Urinary bladder (tissue), 4 donors: ENCODE measurements around the gene CNPY3. TPM values are rescaled to one million over a fixed set of nuclear protein-coding genes. Genes with fewer than 3 reads are reported as not detected.
"Not testable (repeated sequence)": the region's sequence is repeated elsewhere in the genome, so short reads cannot be mapped to it uniquely, and the experiment has no call there.

Experiments
- DNase-seq: peaks from one replicate; pipeline ENCODE4 v3.0.0-alpha.2; 2015; ENCODE audit errors: extremely low spot score
- H3K27ac ChIP-seq: one replicate; pipeline ENCODE4 v1.5.1; 2013; ENCODE audit warnings: low read depth, mild to moderate bottlenecking, moderate library complexity
- H3K36me3 ChIP-seq: one replicate; pipeline ENCODE4 v1.6.1; 2013; ENCODE audit warnings: mild to moderate bottlenecking, moderate library complexity; ENCODE audit not compliant: insufficient read depth
- H3K4me1 ChIP-seq: one replicate; pipeline ENCODE4 v1.6.1; 2013; ENCODE audit warnings: mild to moderate bottlenecking, moderate library complexity; ENCODE audit not compliant: insufficient read depth
- H3K4me3 ChIP-seq: one replicate; pipeline ENCODE4 v1.5.1; 2013; ENCODE audit warnings: low read depth, low read length
- WGBS: extraction: QIAGEN DNeasy Blood & Tissue Kit; methylation state at CpG from one replicate; pipeline ENCODE4 v1.1.7; 2013; 5-methylcytosine and 5-hydroxymethylcytosine counted together
- polyA plus RNA-seq: library from polyadenylated mRNA; stranded (reverse); fragments of 200-250 nt; gene quantifications from one replicate; pipeline ENCODE4 v1.2.3, GENCODE V29; 2013
- total RNA-seq: library from RNA; depleted of rRNA; stranded (reverse); fragments of >200 nt; gene quantifications from one replicate; pipeline ENCODE4 v1.2.3, GENCODE V29; 2014
- donor health status: healthy with polysubstance abuse.
- donor health status: healthy.

CNPY3 gene
- total and polyA plus RNA-seq, 2 donors: 15.8 to 43.8 TPM

DNA sequence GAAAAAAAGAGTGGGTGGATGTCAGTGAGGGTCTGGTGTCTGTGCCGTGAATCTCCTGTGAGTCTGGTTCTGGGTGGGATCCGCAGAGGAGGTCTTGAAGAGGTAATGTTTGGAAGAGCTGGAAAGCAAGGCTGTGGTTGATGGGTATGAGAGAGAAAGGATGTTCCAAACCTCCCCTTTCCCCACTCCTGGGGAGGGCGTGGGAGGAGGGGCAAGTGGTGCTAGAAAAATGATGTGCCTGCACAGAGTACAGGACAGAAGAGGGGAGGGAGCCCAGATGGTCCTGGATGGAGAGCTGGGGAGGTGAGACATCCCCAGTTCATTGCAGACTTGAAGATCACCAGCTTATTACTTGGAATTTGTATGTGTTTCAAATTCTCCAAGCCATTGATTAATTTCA is 3.1 kb downstream of the CNPY3 start:
- H3K27ac ChIP-seq: no peak overlapping the region
- no peaks in the 10 kb centered on the region for H3K4me1 ChIP-seq
- H3K4me3 ChIP-seq: no peak overlapping the region
- DNase-seq: no peak
- WGBS: 90% methylated on average over 3 of the region's 3 CpGs
- peaks cover 7% of the 10 kb centered on the region for H3K36me3 ChIP-seq

- Histone ChIP-seq H3K4me3 (no peak overlapping the region), H3K4me1 (no peaks in the 10 kb centered on the region), H3K36me3 (peaks cover 7% of the 10 kb centered on the region), H3K27ac (no peak overlapping the region)
- DNase-seq: no peak
- WGBS: 68% methylated on average over 3 of the region's 3 CpGs
Observed at GRCh38 chr6:42933205-42933604, 3.9 kb downstream of the CNPY3 start.

DNA sequence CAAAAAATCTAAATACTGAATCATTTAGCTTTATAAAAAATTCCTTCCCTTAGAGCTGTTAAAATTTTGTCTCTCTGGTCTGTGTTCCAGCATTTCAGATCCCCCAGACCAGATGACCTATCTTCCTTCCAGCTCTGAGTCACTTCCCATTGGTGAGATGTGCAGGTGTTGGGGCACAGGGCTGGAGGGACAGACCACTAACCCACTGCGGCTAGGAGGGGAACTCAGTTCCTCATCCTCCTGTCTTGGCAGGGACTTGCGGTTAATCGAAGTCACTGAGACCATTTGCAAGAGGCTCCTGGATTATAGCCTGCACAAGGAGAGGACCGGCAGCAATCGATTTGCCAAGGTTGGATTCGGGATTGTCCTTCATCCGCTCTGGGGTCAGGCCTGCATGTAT is 6.0 kb downstream of the CNPY3 start:
- no peak overlapping the region for H3K27ac ChIP-seq
- H3K4me1 ChIP-seq: no peaks in the 10 kb centered on the region
- DNase-seq: no peak
- WGBS: 67% methylated on average over 7 of the region's 7 CpGs
- H3K4me3 ChIP-seq: no peak overlapping the region
- H3K36me3 ChIP-seq: peaks cover 7% of the 10 kb centered on the region

DNA sequence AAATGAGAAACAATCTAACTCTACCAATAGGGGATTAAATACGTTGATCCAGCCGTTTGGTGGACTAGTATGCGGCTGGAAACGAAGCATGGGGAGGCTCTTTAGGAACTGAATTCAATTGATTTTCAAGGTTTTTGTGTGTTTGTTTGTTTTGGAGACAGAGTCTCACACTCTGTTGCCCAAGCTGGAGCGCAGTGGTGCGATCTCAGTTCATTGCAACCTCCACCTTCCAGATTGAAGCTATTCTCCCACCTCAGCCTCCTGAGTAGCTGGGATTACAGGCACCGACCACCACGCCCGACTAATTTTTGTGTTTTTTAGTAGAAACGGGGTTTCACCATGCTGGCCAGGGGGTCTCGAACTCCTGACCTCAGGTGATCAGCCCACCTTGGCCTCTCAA is 7.1 kb downstream of the CNPY3 start:
- H3K4me1 ChIP-seq: no peaks in the 10 kb centered on the region
- no peak overlapping the region for H3K27ac ChIP-seq
- no peak for DNase-seq
- WGBS: 92% methylated on average over 11 of the region's 11 CpGs
- no peak overlapping the region for H3K4me3 ChIP-seq
- H3K36me3 ChIP-seq: peaks cover 7% of the 10 kb centered on the region

DNA sequence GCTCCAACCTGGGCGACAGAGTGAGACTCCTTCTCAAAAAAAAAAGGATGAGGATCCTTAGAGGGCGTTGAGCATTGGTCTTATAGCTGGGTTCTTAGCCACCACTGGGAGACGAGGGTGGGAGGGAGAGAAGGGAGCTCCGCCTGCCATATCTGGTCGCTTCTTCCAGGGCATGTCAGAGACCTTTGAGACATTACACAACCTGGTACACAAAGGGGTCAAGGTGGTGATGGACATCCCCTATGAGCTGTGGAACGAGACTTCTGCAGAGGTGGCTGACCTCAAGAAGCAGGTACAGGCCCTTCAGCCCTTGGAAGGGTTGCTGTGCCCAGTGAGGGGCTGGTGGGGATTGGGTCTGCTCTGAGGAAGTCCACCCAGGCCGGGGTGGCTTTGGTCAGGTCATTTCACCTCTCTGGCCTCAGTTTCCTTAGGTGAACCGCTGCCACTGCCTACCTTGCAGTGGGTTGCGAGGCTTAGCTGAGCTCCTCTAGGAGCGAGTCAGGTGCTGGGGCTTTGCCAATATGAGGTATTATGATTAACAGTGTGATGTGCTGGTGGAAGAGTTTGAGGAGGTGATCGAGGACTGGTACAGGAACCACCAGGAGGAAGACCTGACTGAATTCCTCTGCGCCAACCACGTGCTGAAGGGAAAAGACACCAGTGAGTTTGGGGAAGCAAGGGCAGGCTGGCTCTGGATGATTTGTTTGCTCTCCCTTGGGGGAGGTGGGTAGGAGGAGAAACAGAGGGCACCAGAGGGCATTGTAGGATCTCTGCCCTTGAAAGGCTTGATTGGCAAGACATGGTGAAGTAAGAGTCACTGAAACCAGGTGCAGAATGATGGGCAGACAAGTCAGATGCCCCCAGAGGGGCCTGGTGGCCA is 8.5 kb downstream of the CNPY3 start:
- Histone ChIP-seq H3K4me1 (no peaks in the 10 kb centered on the region), H3K27ac (no peak overlapping the region), H3K36me3 (peaks cover 7% of the 10 kb centered on the region), H3K4me3 (no peak overlapping the region)
- WGBS: 92% methylated on average over 13 of the region's 13 CpGs
- DNase-seq: no peak

DNA sequence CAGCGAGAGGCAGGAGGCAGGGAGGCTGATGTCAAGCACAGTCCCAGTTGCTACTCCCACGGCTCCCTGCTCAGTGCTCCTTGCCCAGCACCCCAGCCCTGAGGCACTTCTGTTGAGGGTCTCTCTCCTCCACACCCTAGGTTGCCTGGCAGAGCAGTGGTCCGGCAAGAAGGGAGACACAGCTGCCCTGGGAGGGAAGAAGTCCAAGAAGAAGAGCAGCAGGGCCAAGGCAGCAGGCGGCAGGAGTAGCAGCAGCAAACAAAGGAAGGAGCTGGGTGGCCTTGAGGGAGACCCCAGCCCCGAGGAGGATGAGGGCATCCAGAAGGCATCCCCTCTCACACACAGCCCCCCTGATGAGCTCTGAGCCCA is 9.1 kb downstream of the CNPY3 start:
- H3K27ac ChIP-seq: no peak overlapping the region
- H3K4me1 ChIP-seq: no peaks in the 10 kb centered on the region
- H3K36me3 ChIP-seq: peaks cover 7% of the 10 kb centered on the region
- WGBS: 85% methylated on average over 5 of the region's 5 CpGs
- no peak for DNase-seq
- H3K4me3 ChIP-seq: no peak overlapping the region

GRCh38 chr6:42938987-42939809 is 9.9 kb downstream of the CNPY3 start:
- 84% methylated on average over 9 of the region's 9 CpGs for WGBS
- no peak overlapping the region for H3K4me3 ChIP-seq
- no peak overlapping the region for H3K27ac ChIP-seq
- DNase-seq: no peak
- peaks cover 7% of the 10 kb centered on the region for H3K36me3 ChIP-seq
- no peaks in the 10 kb centered on the region for H3K4me1 ChIP-seq

DNA sequence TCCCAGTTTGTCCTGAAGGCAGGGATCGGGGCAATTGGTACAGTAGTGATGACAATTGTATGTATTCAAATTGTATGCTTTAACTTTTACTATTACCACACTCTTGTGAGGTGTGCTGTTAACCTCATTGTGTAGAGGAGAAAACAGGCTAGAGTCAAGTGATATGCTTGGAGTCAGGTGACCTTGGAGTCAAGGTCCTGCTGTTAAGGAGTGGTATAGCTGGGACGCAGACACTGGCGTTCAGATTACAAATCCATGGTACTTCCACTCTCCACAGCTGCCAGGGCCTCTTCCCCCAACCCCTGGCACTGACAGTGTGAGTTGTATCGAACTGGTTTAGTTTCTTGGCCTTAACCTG is 10.5 kb downstream of the CNPY3 start:
- no peak for DNase-seq
- WGBS: 76% methylated on average over 4 of the region's 4 CpGs
- Histone ChIP-seq H3K36me3 (peaks cover 7% of the 10 kb centered on the region), H3K4me1 (no peaks in the 10 kb centered on the region), H3K27ac (no peak overlapping the region), H3K4me3 (no peak overlapping the region)

DNA sequence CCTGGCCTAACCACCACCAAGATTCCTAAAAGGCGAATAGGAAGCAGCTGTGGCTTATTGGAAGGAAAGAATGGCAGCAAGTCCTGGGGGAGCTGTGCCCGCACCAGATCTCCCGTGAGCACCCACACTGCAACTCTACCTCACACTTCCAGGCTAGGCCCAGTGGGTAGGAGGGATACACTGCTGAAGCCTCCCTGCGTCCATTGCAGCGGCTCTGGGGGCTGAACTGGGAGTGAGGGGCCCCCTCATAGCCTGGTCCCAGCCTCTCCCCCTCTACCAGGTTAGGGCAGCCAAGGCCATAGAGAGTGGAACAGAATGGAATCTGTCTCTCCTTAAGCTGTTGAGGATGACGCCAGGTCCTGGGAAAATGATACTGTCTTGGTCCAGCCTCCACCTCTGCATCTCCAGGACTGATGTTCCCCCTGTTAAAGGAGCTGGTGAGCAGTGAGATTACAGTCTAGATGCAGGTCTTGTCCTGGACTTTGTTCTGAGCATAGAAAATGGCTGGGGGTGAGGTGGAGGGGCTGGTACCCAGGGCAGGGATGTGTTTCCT is 11.3 kb downstream of the CNPY3 start:
- peaks cover 5% of the 10 kb centered on the region for H3K36me3 ChIP-seq
- H3K27ac ChIP-seq: no peak overlapping the region
- no peak for DNase-seq
- H3K4me3 ChIP-seq: no peak overlapping the region
- no peaks in the 10 kb centered on the region for H3K4me1 ChIP-seq
- 95% methylated on average over 6 of the region's 6 CpGs for WGBS

DNA sequence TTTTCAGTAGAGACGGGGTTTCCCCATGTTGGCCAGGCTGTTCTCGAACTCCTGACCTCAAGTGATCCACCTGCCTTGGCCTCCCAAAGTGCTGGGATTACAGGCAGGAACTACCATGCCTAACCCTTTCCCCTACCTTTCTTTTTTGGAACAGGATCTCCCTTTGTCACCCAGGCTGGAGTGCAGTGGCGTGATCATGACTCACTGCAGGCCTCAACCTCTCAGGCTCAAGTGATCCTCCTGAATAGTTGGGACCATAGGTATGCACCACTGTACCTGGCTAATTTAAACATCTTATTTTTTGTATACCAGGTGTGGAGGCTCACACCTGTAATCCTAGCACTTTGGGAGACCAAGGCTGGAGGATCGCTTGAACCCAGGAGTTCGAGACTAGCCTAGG is 12.1 kb downstream of the CNPY3 start:
- not testable (repeated sequence) for H3K4me1 ChIP-seq, H3K27ac ChIP-seq, H3K4me3 ChIP-seq, H3K36me3 ChIP-seq, DNase-seq
- 99% methylated on average over 5 of the region's 5 CpGs for WGBS

GRCh38 chr6:42942444-42942843 is 13.2 kb downstream of the CNPY3 start:
- H3K4me1 ChIP-seq: no peaks in the 10 kb centered on the region
- H3K36me3 ChIP-seq: no peaks in the 10 kb centered on the region
- WGBS: 80% methylated on average over 7 of the region's 7 CpGs
- H3K27ac ChIP-seq: no peak overlapping the region
- DNase-seq: no peak
- no peak overlapping the region for H3K4me3 ChIP-seq

DNA sequence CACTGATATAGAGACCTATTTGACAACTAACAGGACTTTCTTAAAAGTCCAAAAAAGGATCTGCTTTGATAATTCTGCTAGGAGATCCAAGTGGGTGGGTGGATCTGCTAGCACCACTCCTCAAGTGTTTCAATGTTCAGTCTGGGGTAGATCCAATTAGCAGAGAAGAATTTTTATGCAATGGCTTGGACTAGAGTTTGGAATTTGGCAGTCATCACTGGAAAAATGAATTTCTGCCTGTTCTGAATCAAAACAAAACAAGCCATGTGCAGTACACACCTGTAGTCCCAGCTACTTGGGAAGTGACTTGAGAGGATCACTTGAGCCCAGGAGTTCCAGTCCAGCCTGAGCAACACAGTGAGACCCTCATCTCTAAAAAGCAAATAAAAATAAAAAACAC is 18.7 kb downstream of the CNPY3 start:
- DNase-seq: no peak
- Histone ChIP-seq H3K4me1 (no peaks in the 10 kb centered on the region), H3K4me3 (no peak overlapping the region), H3K27ac (no peak overlapping the region), H3K36me3 (no peaks in the 10 kb centered on the region)

DNA sequence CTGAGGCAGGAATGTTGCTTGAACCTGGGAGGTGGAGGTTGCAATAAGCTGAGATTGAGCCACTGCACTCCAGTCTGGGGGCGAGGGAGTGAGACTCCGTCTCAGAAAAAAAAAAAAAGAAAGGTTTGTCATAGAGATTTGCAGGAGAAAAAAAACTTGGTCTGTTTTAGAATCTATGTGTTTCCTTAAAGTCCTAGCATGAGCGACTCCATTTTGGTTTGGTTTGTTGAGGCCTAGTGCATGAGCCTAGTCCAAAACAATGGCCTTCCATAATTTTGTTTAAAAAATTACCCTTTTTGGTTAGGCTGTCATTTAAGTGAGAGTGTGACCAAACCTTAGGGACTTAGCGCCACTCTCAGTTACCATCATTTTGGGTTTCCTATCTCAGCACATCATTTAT is 23.1 kb downstream of the CNPY3 start:
- Histone ChIP-seq H3K27ac (no peak overlapping the region), H3K4me1 (no peaks in the 10 kb centered on the region), H3K36me3 (no peaks in the 10 kb centered on the region), H3K4me3 (no peak overlapping the region)
- no peak for DNase-seq
- 93% methylated on average over 4 of the region's 4 CpGs for WGBS

- H3K4me3 ChIP-seq, H3K36me3 ChIP-seq, H3K27ac ChIP-seq, H3K4me1 ChIP-seq, DNase-seq: not testable (repeated sequence)
- WGBS: 88% methylated on average over 4 of the region's 4 CpGs
Observed at GRCh38 chr6:42954405-42954804, 25.1 kb downstream of the CNPY3 start.
